Glomerular visceral epithelial cell (primary cell): ENCODE measurements around the gene CFAP299.
"Not testable (repeated sequence)": the region's sequence is repeated elsewhere in the genome, so short reads cannot be mapped to it uniquely, and the experiment has no call there.

ENCODE experiments used
- DNase-seq: peaks from one replicate; pipeline ENCODE4 v3.0.0-alpha.2; 2016; ENCODE audit errors: extremely low spot score

CFAP299 gene

GRCh38 chr4:80331693-80332092, 3.8 kb upstream of the CFAP299 start:
- DNase-seq = no peak

- DNase-seq = no peak
These were observed 2.4 kb upstream of the CFAP299 start for GRCh38 chr4:80333121-80333520.

- no peak for DNase-seq
These were observed 962 bp upstream of the CFAP299 start for GRCh38 chr4:80334568-80334967.

- no peak for DNase-seq
These were observed 340 bp upstream of the CFAP299 start for GRCh38 chr4:80335226-80335553.

GRCh38 chr4:80336582-80336981, 1.1 kb downstream of the CFAP299 start:
- peak; percentile 52 for DNase-seq

- DNase-seq = no peak
These were observed 4.5 kb downstream of the CFAP299 start for GRCh38 chr4:80340036-80340435.

- DNase-seq = not testable (repeated sequence)
These were observed 7.2 kb downstream of the CFAP299 start for GRCh38 chr4:80342684-80343083.

GRCh38 chr4:80343887-80344286, 8.4 kb downstream of the CFAP299 start:
- DNase-seq = no peak

- no peak for DNase-seq
These were observed 24.6 kb downstream of the CFAP299 start for GRCh38 chr4:80360084-80360483.

GRCh38 chr4:80360900-80361299, 25.4 kb downstream of the CFAP299 start:
- no peak for DNase-seq

- DNase-seq = peak; percentile 30
These were observed 25.9 kb downstream of the CFAP299 start for GRCh38 chr4:80361329-80361900.

GRCh38 chr4:80362578-80363181, 27.1 kb downstream of the CFAP299 start:
- peak; percentile 51 for DNase-seq

GRCh38 chr4:80365928-80366327, 30.4 kb downstream of the CFAP299 start:
- peak; percentile 63 for DNase-seq

- DNase-seq = no peak
These were observed 32.2 kb downstream of the CFAP299 start for GRCh38 chr4:80367737-80368136.

GRCh38 chr4:80370635-80371034, 35.1 kb downstream of the CFAP299 start:
- DNase-seq = no peak

GRCh38 chr4:80371046-80371445, 35.5 kb downstream of the CFAP299 start:
- no peak for DNase-seq

GRCh38 chr4:80374180-80374579, 38.6 kb downstream of the CFAP299 start:
- no peak for DNase-seq

- DNase-seq = no peak
These were observed 46.7 kb downstream of the CFAP299 start for GRCh38 chr4:80382090-80382832.

GRCh38 chr4:80385397-80386280, 50.1 kb downstream of the CFAP299 start:
- DNase-seq = no peak

GRCh38 chr4:80386281-80386886, 50.9 kb downstream of the CFAP299 start:
- DNase-seq = no peak

GRCh38 chr4:80387390-80388283, 52.1 kb downstream of the CFAP299 start:
- DNase-seq = no peak
